GM19023 (cell line): ENCODE results near the gene PLLP.
"Not testable (repeated sequence)": the region's sequence is repeated elsewhere in the genome, so short reads cannot be mapped to it uniquely, and the experiment has no call there.

Source experiments
- ATAC-seq: cut with Tn5 transposase; IDR thresholded peaks from one replicate; pipeline ENCODE4 v1.9.1; 2021; ENCODE audit warnings: mild to moderate bottlenecking, moderate library complexity; ENCODE audit not compliant: unreplicated experiment

PLLP gene

GRCh38 chr16:57273826-57274225, 10.6 kb downstream of the PLLP start:
- ATAC-seq: no peak

- ATAC-seq: no peak
Measured at GRCh38 chr16:57273359-57273758, 11.1 kb downstream of the PLLP start.

- no peak for ATAC-seq
Measured at GRCh38 chr16:57271867-57272495, 12.5 kb downstream of the PLLP start.

- no peak for ATAC-seq
Measured at GRCh38 chr16:57271063-57271345, 13.5 kb downstream of the PLLP start.

- ATAC-seq: no peak
Measured at GRCh38 chr16:57270221-57271062, 14.0 kb downstream of the PLLP start.

- no peak for ATAC-seq
Measured at GRCh38 chr16:57268804-57269800, 15.4 kb downstream of the PLLP start.

- ATAC-seq: not testable (repeated sequence)
Measured at GRCh38 chr16:57267343-57267742, 17.1 kb downstream of the PLLP start.

GRCh38 chr16:57266531-57267260, 17.8 kb downstream of the PLLP start:
- ATAC-seq: no peak

- no peak for ATAC-seq
Measured at GRCh38 chr16:57265850-57266530, 18.5 kb downstream of the PLLP start.

GRCh38 chr16:57264950-57265371, 19.5 kb downstream of the PLLP start:
- no peak for ATAC-seq

- ATAC-seq: no peak
Measured at GRCh38 chr16:57264381-57264780, 20.1 kb downstream of the PLLP start.

- ATAC-seq: no peak
Measured at GRCh38 chr16:57263541-57264351, 20.7 kb downstream of the PLLP start.

GRCh38 chr16:57262841-57263540, 21.5 kb downstream of the PLLP start:
- ATAC-seq: no peak

GRCh38 chr16:57261806-57262205, 22.7 kb downstream of the PLLP start:
- no peak for ATAC-seq

- no peak for ATAC-seq
Measured at GRCh38 chr16:57260294-57260929, 24.1 kb downstream of the PLLP start.

GRCh38 chr16:57258910-57259475, 25.5 kb downstream of the PLLP start:
- no peak for ATAC-seq

- no peak for ATAC-seq
Measured at GRCh38 chr16:57258226-57258909, 26.1 kb downstream of the PLLP start.
